Measurements from ENCODE around the gene GJC1. TPM values are rescaled to one million over a fixed set of nuclear protein-coding genes. Genes with fewer than 3 reads are reported as not detected.

The GJC1 gene
- total RNA-seq, 1 experiment from 2014 or later = 89.4 TPM

- TF ChIP-seq TCF7L2 (IDR thresholded peaks at IDR 0.05; ENCODE audit: low read depth, low read length) (no peak), POLR2AphosphoS5 (IDR thresholded peaks at IDR 0.05; ENCODE audit: low read depth, low read length) (no peak), SIN3A (IDR thresholded peaks at IDR 0.05; ENCODE audit: borderline replicate concordance, insufficient read depth, low read depth, low read length) (no peak), REST (IDR thresholded peaks at IDR 0.05; ENCODE audit: insufficient read depth in 1 of 2, low read depth in 2 of 2, low read length in 1 of 2) (no peak)
- TF ChIP-seq, protein P1, sequence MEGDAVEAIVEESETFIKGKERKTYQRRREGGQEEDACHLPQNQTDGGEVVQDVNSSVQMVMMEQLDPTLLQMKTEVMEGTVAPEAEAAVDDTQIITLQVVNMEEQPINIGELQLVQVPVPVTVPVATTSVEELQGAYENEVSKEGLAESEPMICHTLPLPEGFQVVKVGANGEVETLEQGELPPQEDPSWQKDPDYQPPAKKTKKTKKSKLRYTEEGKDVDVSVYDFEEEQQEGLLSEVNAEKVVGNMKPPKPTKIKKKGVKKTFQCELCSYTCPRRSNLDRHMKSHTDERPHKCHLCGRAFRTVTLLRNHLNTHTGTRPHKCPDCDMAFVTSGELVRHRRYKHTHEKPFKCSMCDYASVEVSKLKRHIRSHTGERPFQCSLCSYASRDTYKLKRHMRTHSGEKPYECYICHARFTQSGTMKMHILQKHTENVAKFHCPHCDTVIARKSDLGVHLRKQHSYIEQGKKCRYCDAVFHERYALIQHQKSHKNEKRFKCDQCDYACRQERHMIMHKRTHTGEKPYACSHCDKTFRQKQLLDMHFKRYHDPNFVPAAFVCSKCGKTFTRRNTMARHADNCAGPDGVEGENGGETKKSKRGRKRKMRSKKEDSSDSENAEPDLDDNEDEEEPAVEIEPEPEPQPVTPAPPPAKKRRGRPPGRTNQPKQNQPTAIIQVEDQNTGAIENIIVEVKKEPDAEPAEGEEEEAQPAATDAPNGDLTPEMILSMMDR (IDR thresholded peaks at IDR 0.05) = no peak
- in situ Hi-C loops (cut with HindIII; ENCODE audit: low pct_unique_long_range_greater_than_20kb, low sequenced_read_pairs) (no loop called here), intact Hi-C loops (cut with micrococcal nuclease; ENCODE audit: unreplicated experiment) (loop anchor here (5.0 kb wide), 1 partner anchor 91 kb away; no protein-coding TSS in a partner anchor)
- Histone ChIP-seq H3K4me1 (ENCODE audit: control insufficient read depth, insufficient read depth, low read length) (peaks cover 3% of the 10 kb centered on the region), H3K4me3 (ENCODE audit: low read depth in 2 of 2, low read length in 2 of 2) (peak overlapping the region; percentile 58 to 65), H3K36me3 (ENCODE audit: control insufficient read depth, insufficient read depth, low read length) (no peaks in the 10 kb centered on the region), H3K27ac (ENCODE audit: low read length) (0 out of 2 replicates have a peak overlapping the region, but pooled peaks have one; percentile 2), H3K9me3 (ENCODE audit: control insufficient read depth, insufficient read depth, low read depth, low read length) (no peaks in the 10 kb centered on the region), H3K27me3 (ENCODE audit: control insufficient read depth, insufficient read depth, low read length) (no peaks in the 10 kb centered on the region)
- BruUV-seq (replicated peaks) = no TSS peak
- CTCF ChIA-PET = interaction anchor here (0.5 to 0.7 kb wide), 4 partner anchors 19 to 94 kb away, joined by 4 to 8 read pairs (median 5); no protein-coding TSS in a partner anchor
- DNase-seq (ENCODE audit: low read depth, low spot score) (no peak), ATAC-seq (peak; percentile 53)
- POLR2A ChIA-PET = no interaction called here
These were observed 54.1 kb downstream of the GJC1 start for GRCh38 chr17:44775838-44776621.

- Histone ChIP-seq H3K4me1 (ENCODE audit: control insufficient read depth, insufficient read depth, low read length) (peaks cover 3% of the 10 kb centered on the region), H3K9me3 (ENCODE audit: control insufficient read depth, insufficient read depth, low read depth, low read length) (no peaks in the 10 kb centered on the region), H3K36me3 (ENCODE audit: control insufficient read depth, insufficient read depth, low read length) (no peaks in the 10 kb centered on the region), H3K27ac (ENCODE audit: low read length) (no peak overlapping the region), H3K27me3 (ENCODE audit: control insufficient read depth, insufficient read depth, low read length) (no peaks in the 10 kb centered on the region), H3K4me3 (ENCODE audit: low read depth in 2 of 2, low read length in 2 of 2) (peak overlapping the region; percentile 58 to 65)
- TF ChIP-seq POLR2AphosphoS5 (IDR thresholded peaks at IDR 0.05; ENCODE audit: low read depth, low read length) (no peak), SIN3A (IDR thresholded peaks at IDR 0.05; ENCODE audit: borderline replicate concordance, insufficient read depth, low read depth, low read length) (0 out of 2 replicates have a peak, but pooled peaks have one; percentile 53)
- TF ChIP-seq, protein P1 (IDR thresholded peaks at IDR 0.05) = peak; percentile 25
- peak; percentile 90 for ATAC-seq
- in situ Hi-C loops (cut with HindIII; ENCODE audit: low pct_unique_long_range_greater_than_20kb, low sequenced_read_pairs) (no loop called here), intact Hi-C loops (cut with micrococcal nuclease; ENCODE audit: unreplicated experiment) (loop anchor here (5.0 kb wide), 1 partner anchor 92 kb away; no protein-coding TSS in a partner anchor)
- CTCF ChIA-PET = interaction anchor here (0.5 to 0.7 kb wide), 4 partner anchors 19 to 95 kb away, joined by 4 to 8 read pairs (median 5); no protein-coding TSS in a partner anchor
- no TSS peak for BruUV-seq (replicated peaks)
- POLR2A ChIA-PET = no interaction called here
- DNase-seq (ENCODE audit: low read depth, low spot score) = no peak
These were observed 54.8 kb downstream of the GJC1 start for GRCh38 chr17:44775136-44775837.

Measured in Panc1 (cell line).